GM10248 (cell line): ENCODE results near the gene CCL23.

ENCODE experiments used
- CTCF ChIA-PET: fragments of 300-600 bp; sonication (Branson Sonifier 250); formaldehyde crosslinking; extraction: SDS; loops from one replicate; lab custom pipeline; 2021; ENCODE audit warnings: antibody characterized with exemption; lab: Yijun Ruan, JAX
- POLR2A ChIA-PET: fragments of 350-650 bp; sonication (Branson Sonifier 250); formaldehyde crosslinking; extraction: SDS; loops from one replicate; lab custom pipeline; 2020; ENCODE audit warnings: antibody characterized with exemption; lab: Yijun Ruan, JAX
- DNase-seq: peaks from one replicate; pipeline ENCODE4 v3.0.0; 2012; ENCODE audit errors: extremely low spot score
- TF ChIP-seq, protein P1 (sequence below): IDR thresholded peaks from 2 replicates; pipeline ENCODE4 v1.5.1; 2012; ENCODE audit warnings: mild to moderate bottlenecking, low read depth; ENCODE audit errors: extremely low read depth, missing control alignments, control extremely low read depth

CCL23 gene

DNA sequence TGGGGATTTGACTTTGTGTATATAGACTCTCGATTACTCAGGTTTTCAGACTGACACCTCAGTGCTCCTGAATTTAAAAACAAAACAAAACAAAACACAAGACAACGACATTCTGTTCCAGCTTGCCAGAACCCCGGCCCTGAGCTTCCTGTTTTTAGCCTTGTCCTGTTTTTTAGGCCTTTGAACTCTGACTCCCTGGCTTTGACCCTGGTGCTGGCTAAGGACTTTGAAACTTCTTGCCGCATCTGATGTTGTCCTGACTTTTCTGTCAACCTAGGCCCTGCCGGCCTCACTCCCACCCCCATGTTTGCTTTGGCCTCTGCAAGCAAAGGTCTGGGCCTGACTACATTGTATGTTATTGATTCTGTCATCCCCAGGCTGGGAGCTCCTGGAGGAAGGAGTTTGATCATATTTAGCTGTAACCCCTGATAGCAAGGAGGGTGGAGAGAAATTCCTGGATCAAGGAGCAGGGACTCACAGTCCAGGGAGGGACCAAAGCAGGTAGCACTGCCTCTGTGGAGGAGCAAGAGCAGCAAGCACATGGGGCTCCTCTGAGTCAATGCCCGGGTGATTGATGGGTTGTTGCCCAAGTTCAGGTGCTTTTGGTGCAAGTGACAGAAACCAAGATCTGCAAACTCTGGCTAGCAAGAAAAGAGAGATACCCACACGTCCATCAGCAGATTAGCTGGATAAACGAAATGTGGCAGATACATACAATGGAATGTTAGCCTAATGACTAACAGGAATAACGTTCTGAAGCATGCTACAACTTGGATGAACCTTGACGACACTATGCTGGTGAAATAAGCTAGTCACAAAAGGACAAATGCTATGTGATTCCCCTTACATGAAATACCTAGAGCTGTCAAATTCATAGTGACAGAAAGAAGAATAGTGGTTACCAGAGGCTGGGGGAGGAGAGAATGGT is 44.2 kb downstream of the CCL23 start:
- TF ChIP-seq, protein P1, sequence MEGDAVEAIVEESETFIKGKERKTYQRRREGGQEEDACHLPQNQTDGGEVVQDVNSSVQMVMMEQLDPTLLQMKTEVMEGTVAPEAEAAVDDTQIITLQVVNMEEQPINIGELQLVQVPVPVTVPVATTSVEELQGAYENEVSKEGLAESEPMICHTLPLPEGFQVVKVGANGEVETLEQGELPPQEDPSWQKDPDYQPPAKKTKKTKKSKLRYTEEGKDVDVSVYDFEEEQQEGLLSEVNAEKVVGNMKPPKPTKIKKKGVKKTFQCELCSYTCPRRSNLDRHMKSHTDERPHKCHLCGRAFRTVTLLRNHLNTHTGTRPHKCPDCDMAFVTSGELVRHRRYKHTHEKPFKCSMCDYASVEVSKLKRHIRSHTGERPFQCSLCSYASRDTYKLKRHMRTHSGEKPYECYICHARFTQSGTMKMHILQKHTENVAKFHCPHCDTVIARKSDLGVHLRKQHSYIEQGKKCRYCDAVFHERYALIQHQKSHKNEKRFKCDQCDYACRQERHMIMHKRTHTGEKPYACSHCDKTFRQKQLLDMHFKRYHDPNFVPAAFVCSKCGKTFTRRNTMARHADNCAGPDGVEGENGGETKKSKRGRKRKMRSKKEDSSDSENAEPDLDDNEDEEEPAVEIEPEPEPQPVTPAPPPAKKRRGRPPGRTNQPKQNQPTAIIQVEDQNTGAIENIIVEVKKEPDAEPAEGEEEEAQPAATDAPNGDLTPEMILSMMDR = no peak
- no peak for DNase-seq
- POLR2A ChIA-PET = no interaction called here
- CTCF ChIA-PET = interaction anchor here (0.6 to 19.4 kb wide), 6 partner anchors 8 to 765 kb away, joined by 3 to 420 read pairs (median 6); partner anchors contain the start of gene CCL16

DNA sequence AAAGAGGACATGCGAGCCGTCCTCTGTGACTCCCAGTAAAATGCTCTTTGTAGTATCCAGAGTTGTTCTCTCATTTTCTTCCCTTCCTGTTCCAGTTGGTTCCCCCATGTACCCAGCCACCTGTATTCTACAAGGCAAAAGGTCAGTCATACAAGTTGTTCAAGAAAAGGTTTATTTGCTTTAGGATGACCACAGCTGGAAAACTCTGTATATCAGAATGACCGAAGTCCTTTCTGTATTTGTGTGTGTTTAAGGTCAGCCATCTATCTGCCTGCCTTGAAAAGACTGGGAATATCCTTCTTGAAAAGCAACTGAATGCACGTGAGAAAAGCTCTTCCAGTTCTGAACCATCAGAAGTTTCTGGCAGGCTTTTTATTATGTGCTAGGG is 44.8 kb downstream of the CCL23 start:
- ChIA-PET POLR2A (no interaction called here), CTCF (interaction anchor here (1.4 to 19.4 kb wide), 4 partner anchors 9 to 176 kb away, joined by 3 to 420 read pairs (median 9); partner anchors contain the start of gene CCL16)
- TF ChIP-seq, protein P1 = no peak
- no peak for DNase-seq

DNA sequence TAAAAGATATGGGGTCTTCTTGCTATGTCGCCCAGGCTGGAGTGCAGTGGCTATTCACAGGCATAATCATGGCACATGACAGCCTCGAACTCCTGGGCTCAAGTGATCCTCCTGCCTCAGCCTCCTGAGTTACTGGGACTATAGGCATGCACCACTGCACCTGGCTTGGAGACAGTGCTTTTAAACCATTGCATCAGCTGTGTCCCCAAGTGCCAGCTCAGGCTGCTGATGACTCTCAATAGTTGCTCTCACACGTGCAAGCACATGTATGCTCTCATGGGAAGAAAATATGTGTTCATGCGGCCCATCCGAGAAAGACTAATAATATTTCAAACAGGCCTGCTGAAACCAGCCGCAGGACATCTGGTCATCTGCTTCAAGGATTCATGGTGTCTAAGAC is 45.2 kb downstream of the CCL23 start:
- POLR2A ChIA-PET = no interaction called here
- no peak for DNase-seq
- TF ChIP-seq, protein P1 = no peak

DNA sequence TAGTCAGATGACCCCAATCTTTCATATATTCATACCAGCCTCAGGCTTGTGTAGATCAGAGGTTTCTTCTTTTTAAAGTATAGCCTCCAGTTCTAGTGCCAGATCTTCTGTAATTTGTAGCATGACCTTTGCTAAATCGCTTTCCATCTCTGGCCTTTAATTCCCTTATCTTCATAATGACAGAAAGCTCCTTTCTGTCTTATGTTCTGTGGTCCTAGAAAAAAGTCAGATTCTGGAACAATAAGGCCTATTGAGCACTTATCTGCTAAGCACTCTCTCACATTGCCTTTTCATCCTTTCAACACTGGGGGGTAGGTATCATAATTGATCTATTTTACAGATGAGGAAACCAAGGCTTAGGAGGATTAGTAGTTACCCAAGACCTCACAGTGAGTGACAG is 45.7 kb downstream of the CCL23 start:
- ChIA-PET CTCF (interaction anchor here (0.7 to 19.4 kb wide), 6 partner anchors 10 to 511 kb away, joined by 3 to 420 read pairs (median 8); partner anchors contain the start of gene CCL16), POLR2A (no interaction called here)

More for the DNA sequence above, 45.2 kb downstream of the CCL23 start:
- CTCF ChIA-PET = interaction anchor here (2.4 to 19.4 kb wide), 2 partner anchors 9 to 176 kb away, joined by 11 to 420 read pairs; partner anchors contain the start of gene CCL16

DNA sequence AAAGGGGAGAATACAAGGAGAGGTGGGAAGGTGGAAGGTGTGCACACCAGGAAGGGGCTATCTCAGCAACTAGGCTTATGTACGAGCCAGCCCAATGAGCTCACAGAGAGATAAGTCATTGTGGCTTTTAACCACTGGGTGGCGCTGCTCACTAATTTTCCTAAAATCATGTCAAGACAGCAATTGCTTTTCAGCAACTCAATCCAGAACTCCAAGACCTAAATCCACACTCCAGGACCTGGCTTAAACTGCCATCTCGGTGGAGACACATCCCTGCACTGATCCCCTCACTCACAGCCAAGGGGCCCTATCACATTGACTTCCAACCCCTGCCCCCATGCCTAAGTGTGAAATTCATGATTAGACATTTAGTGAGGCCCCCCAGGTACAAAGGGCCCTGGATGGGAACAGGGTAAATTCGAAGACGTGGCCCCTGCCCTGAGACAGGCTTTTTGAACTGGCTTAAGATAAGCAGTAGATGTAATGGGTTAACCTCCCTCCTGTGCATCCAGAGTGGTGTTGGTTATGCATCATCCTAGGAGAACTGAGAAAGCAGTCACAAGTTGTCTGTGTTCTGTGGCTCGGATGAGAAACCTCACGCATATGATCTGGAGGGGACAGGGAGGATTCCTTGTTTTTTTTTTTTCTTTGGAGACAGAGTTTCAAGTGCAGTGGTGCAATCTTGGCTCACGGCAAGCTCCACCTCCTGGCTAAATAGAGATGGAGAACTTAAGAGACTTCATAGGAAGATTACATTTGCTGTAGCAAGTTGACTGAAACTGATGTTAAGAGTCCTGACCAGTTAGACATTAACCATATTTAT is 48.0 kb downstream of the CCL23 start:
- TF ChIP-seq, protein P1 = peak; percentile 85
- POLR2A ChIA-PET = no interaction called here
- peak; percentile 70 for DNase-seq
- CTCF ChIA-PET = interaction anchor here (0.6 to 19.4 kb wide), 50 partner anchors 8 to 513 kb away, joined by 3 to 420 read pairs (median 4); partner anchors contain the start of genes CCL14, CCL16 and CCL4L2

More for the DNA sequence above, 45.7 kb downstream of the CCL23 start:
- TF ChIP-seq, protein P1 = no peak
- no peak for DNase-seq
